ENCODE data around the gene IDS. TPM values are rescaled to one million over a fixed set of nuclear protein-coding genes. Genes with fewer than 3 reads are reported as not detected.

The IDS gene
- total and polyA plus RNA-seq, 2 of the 8 experiments (the other 6 are each of a cell fraction or from before 2014, with no cell fraction given) = 19.9 to 20.7 TPM

- FAIRE-seq = no peak
Observed at GRCh38 chrX:149528381-149528780, 23.3 kb upstream of the IDS start.

More at GRCh38 chrX:149528381-149528780, 23.3 kb upstream of the IDS start:
- Histone ChIP-seq H3K36me3 (ENCODE audit: control insufficient read depth in 2 of 4, insufficient read depth in 4 of 4, low read length in 3 of 4) (no peaks in the 10 kb centered on the region), H4K8ac (ENCODE audit: extremely low read depth, insufficient read depth, low read length) (no peak overlapping the region), H3K18ac (ENCODE audit: extremely low read depth, low read length) (no peak overlapping the region), H4K20me1 (replicated peaks in 1 of 2; ENCODE audit: control insufficient read depth in 1 of 2, insufficient read depth in 2 of 2, low read length in 2 of 2) (no peaks in the 10 kb centered on the region), H3K79me1 (ENCODE audit: low read depth, low read length) (no peaks in the 10 kb centered on the region), H2BK15ac (ENCODE audit: low read length) (no peak overlapping the region), H3K9me3 (ENCODE audit: insufficient read depth in 2 of 2, low read depth in 1 of 2, low read length in 1 of 2) (no peaks in the 10 kb centered on the region), H2BK120ac (replicated peaks; ENCODE audit: low read depth, low read length) (no peak overlapping the region), H2AFZ (ENCODE audit: low read length) (no peak overlapping the region), H2BK20ac (ENCODE audit: low read length) (no peak overlapping the region), H2AK5ac (ENCODE audit: low read depth, low read length) (no peak overlapping the region), H3K56ac (replicated peaks; ENCODE audit: insufficient read length, low read depth, low read length) (no peak overlapping the region), H3K9ac (replicated peaks in 1 of 4; ENCODE audit: extremely low read depth in 1 of 4, low read depth in 3 of 4, low read length in 3 of 4) (no peak overlapping the region), H3K79me2 (ENCODE audit: control insufficient read depth in 1 of 2, insufficient read depth in 2 of 2, low read length in 2 of 2) (no peaks in the 10 kb centered on the region), H3K27ac (ENCODE audit: low read depth, low read length) (no peak overlapping the region), H4K5ac (ENCODE audit: insufficient read length, low read depth, low read length) (no peak overlapping the region), H3K14ac (ENCODE audit: insufficient read length) (no peak overlapping the region), H3K4me3 (ENCODE audit: extremely low read depth in 1 of 4, insufficient read depth in 2 of 4, low read depth in 3 of 4, low read length in 4 of 4) (no peak overlapping the region), H4K91ac (replicated peaks; ENCODE audit: insufficient read length, low read length) (no peak overlapping the region), H3K4ac (replicated peaks; ENCODE audit: insufficient read length, low read depth, low read length) (no peak overlapping the region), H2BK12ac (ENCODE audit: low read depth, low read length) (no peak overlapping the region), H3K23me2 (ENCODE audit: low read depth, low read length) (peaks cover 1% of the 10 kb centered on the region; the same call in 1 of the 2 replicates), H3K4me2 (ENCODE audit: insufficient read depth in 1 of 2, low read depth in 2 of 2, low read length in 2 of 2) (no peak overlapping the region), H3K23ac (ENCODE audit: insufficient read length) (no peak overlapping the region), H3K27me3 (replicated peaks in 1 of 4; ENCODE audit: control insufficient read depth in 3 of 4, extremely low read depth in 1 of 4, insufficient read depth in 3 of 4, low read length in 3 of 4) (no peaks in the 10 kb centered on the region), H2BK5ac (ENCODE audit: low read depth, low read length) (no peak overlapping the region), H3K4me1 (replicated peaks in 1 of 4; ENCODE audit: control insufficient read depth in 3 of 4, insufficient read depth in 4 of 4, low read length in 3 of 4) (peaks cover 0 to 3% (median 0%) of the 10 kb centered on the region in 4 experiments; a peak in 2 of 7 replicates)
- POLR2A ChIA-PET (ENCODE audit: partially characterized antibody) = no interaction called here
- WGBS, 2 experiments (ENCODE audit: extremely low coverage in 1 of 2, insufficient coverage in 1 of 2, insufficient read length in 1 of 2, insufficient replicate concordance in 2 of 2, low coverage in 1 of 2, low lambda C conversion rate in 2 of 2, missing lambda C conversion rate in 1 of 2) = 50% methylated on average over 1 of the region's 1 CpG; no CpG with 5 or more reads in 1 of the 2 experiments
- DNase-seq (ENCODE audit: low read depth in 1 of 2, low spot score in 2 of 2) = no peak
- CTCF ChIA-PET (ENCODE audit: partially characterized antibody) = interaction anchor here (0.7 to 2.1 kb wide), 8 partner anchors 11 to 1453 kb away, joined by 3 to 9 read pairs (median 4); partner anchors contain the start of gene EOLA1
- TF ChIP-seq, protein P1, sequence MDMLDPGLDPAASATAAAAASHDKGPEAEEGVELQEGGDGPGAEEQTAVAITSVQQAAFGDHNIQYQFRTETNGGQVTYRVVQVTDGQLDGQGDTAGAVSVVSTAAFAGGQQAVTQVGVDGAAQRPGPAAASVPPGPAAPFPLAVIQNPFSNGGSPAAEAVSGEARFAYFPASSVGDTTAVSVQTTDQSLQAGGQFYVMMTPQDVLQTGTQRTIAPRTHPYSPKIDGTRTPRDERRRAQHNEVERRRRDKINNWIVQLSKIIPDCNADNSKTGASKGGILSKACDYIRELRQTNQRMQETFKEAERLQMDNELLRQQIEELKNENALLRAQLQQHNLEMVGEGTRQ (IDR thresholded peaks at IDR 0.05; ENCODE audit: low read length) = no peak
- no peak for TF ChIP-seq TCF12 (IDR thresholded peaks at IDR 0.05; ENCODE audit: low read depth, low read length)
- no peak for TF ChIP-seq RBBP5 (IDR thresholded peaks at IDR 0.05; ENCODE audit: borderline replicate concordance, low read depth, low read length)
- no peak for TF ChIP-seq MAX (IDR thresholded peaks at IDR 0.05)
- no peak for TF ChIP-seq KDM4A (IDR thresholded peaks at IDR 0.05; ENCODE audit: low read depth, low read length, severe bottlenecking)

All from H1 (cell line).